Panc1 (cell line): Measurements from ENCODE around the gene NCAM1.

Source experiments
- REST ChIP-seq, 2 experiments: IDR thresholded peaks; 2 replicates each; pipeline ENCODE4 v1.6.1; 2011 to 2012; ENCODE audit warnings: low read depth in 2 of 2, control low read depth in 1 of 2, low read length in 1 of 2, mild to moderate bottlenecking in 1 of 2, moderate library complexity in 1 of 2; ENCODE audit not compliant: insufficient read depth in 1 of 2
- SIN3A ChIP-seq: IDR thresholded peaks from 2 replicates; pipeline ENCODE4 v1.6.1; 2012; ENCODE audit warnings: low read depth, mild to moderate bottlenecking, low read length, moderate library complexity, borderline replicate concordance; ENCODE audit not compliant: insufficient read depth
- TF ChIP-seq, protein P1 (sequence below): fragments of 450-650 bp; IDR thresholded peaks from 2 replicates; pipeline ENCODE4 v1.5.1; 2017; ENCODE audit warnings: mild to moderate bottlenecking

DNA sequence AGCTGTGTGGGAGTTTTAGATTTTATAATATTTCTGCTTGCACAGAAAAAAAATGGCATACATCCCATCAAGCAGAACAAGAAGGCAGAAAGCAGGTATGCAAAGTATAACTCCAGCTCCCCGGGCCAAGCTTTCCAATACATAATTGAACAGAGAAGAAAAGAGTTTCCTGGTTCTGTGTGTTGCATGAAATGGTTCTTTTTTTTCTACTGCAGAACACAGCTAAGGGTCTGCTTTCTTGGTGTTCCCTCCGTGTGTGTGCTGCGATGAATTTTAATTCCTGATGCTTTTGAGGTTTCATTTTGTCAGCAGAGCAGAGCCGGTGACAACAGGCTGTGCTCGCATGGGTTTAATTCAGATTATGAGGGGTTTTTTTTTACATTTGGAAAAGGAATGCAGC lies 282.5 kb downstream of the NCAM1 start:
- TF ChIP-seq, protein P1, sequence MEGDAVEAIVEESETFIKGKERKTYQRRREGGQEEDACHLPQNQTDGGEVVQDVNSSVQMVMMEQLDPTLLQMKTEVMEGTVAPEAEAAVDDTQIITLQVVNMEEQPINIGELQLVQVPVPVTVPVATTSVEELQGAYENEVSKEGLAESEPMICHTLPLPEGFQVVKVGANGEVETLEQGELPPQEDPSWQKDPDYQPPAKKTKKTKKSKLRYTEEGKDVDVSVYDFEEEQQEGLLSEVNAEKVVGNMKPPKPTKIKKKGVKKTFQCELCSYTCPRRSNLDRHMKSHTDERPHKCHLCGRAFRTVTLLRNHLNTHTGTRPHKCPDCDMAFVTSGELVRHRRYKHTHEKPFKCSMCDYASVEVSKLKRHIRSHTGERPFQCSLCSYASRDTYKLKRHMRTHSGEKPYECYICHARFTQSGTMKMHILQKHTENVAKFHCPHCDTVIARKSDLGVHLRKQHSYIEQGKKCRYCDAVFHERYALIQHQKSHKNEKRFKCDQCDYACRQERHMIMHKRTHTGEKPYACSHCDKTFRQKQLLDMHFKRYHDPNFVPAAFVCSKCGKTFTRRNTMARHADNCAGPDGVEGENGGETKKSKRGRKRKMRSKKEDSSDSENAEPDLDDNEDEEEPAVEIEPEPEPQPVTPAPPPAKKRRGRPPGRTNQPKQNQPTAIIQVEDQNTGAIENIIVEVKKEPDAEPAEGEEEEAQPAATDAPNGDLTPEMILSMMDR, result no peak
- TF ChIP-seq REST (IDR thresholded peaks at IDR 0.05; ENCODE audit: insufficient read depth in 1 of 2, low read depth in 2 of 2, low read length in 1 of 2) (no peak), SIN3A (no peak)
